Liver (tissue), 9 donors: Measurements from ENCODE around the gene STK38L. TPM values are rescaled to one million over a fixed set of nuclear protein-coding genes. Genes with fewer than 3 reads are reported as not detected.

Experiments
- DNase-seq: peaks from one replicate; pipeline ENCODE4 v3.0.0-alpha.2; 2017; ENCODE audit warnings: low spot score
- H3K27ac ChIP-seq, 2 donors: one replicate each; pipeline ENCODE4 v1.7.0; 2013; ENCODE audit warnings: inconsistent platforms in 2 of 2, low read length in 2 of 2, control low read depth in 1 of 2, low read depth in 1 of 2, mild to moderate bottlenecking in 1 of 2
- H3K27me3 ChIP-seq, 4 donors: one replicate each; pipeline versions ENCODE4 v1.6.1 to v1.7.0; 2013; ENCODE audit warnings: low read length in 3 of 4, inconsistent platforms in 1 of 4, mild to moderate bottlenecking in 1 of 4, moderate library complexity in 1 of 4; ENCODE audit not compliant: control insufficient read depth in 4 of 4, insufficient read depth in 4 of 4
- H3K36me3 ChIP-seq, 4 donors: one replicate each; pipeline versions ENCODE4 v1.6.1 to v1.7.0; 2013; ENCODE audit warnings: low read length in 3 of 4, mild to moderate bottlenecking in 3 of 4, low read depth in 1 of 4, moderate library complexity in 1 of 4; ENCODE audit not compliant: control insufficient read depth in 4 of 4, insufficient read depth in 3 of 4
- H3K4me1 ChIP-seq, 4 donors: one replicate each; pipeline versions ENCODE4 v1.6.1 to v1.7.0; 2013; ENCODE audit warnings: low read length in 3 of 4, mild to moderate bottlenecking in 3 of 4, moderate library complexity in 1 of 4; ENCODE audit not compliant: control insufficient read depth in 4 of 4, insufficient read depth in 4 of 4
- H3K4me3 ChIP-seq, 3 donors: one replicate each; pipeline versions ENCODE4 v1.6.1 to v1.7.0; 2013; ENCODE audit warnings: low read length in 3 of 3, control low read depth in 1 of 3, low read depth in 1 of 3, mild to moderate bottlenecking in 1 of 3
- H3K9ac ChIP-seq, 2 donors: one replicate each; pipeline ENCODE4 v1.7.0; 2013; ENCODE audit warnings: low read length in 2 of 2, mild to moderate bottlenecking in 2 of 2, moderate library complexity in 2 of 2, control low read depth in 1 of 2, low read depth in 1 of 2
- H3K9me3 ChIP-seq, 4 donors: one replicate each; pipeline versions ENCODE4 v1.6.1 to v1.7.0; 2013; ENCODE audit warnings: low read length in 3 of 4; ENCODE audit not compliant: control insufficient read depth in 4 of 4
- EGR1 ChIP-seq, 2 donors: IDR thresholded peaks; 2 replicates each; pipeline ENCODE4 v1.6.1; 2016 to 2018; ENCODE audit warnings: antibody characterized with exemption in 2 of 2, low read depth in 2 of 2
- FOXA1 ChIP-seq: IDR thresholded peaks from 2 replicates; pipeline ENCODE4 v1.6.1; 2016; ENCODE audit warnings: antibody characterized with exemption
- FOXA2 ChIP-seq: IDR thresholded peaks from 2 replicates; pipeline ENCODE4 v1.6.1; 2016; ENCODE audit warnings: antibody characterized with exemption
- GABPA ChIP-seq, 2 donors: IDR thresholded peaks in 1 of 2; conservative IDR thresholded peaks in 1 of 2; 2 replicates each; pipeline ENCODE4 v1.6.1; 2016; ENCODE audit warnings: antibody characterized with exemption in 2 of 2, mild to moderate bottlenecking in 1 of 2, moderate library complexity in 1 of 2
- HNF4A ChIP-seq, 2 donors: conservative IDR thresholded peaks; 2 replicates each; pipeline ENCODE4 v1.6.1; 2016; ENCODE audit warnings: antibody characterized with exemption in 2 of 2, mild to moderate bottlenecking in 2 of 2
- HNF4G ChIP-seq: IDR thresholded peaks from 2 replicates; pipeline ENCODE4 v1.6.1; 2016; ENCODE audit warnings: antibody characterized with exemption
- JUND ChIP-seq, 2 donors: IDR thresholded peaks; 2 replicates each; pipeline ENCODE4 v1.6.1; 2016; ENCODE audit warnings: antibody characterized with exemption in 2 of 2
- NR2F2 ChIP-seq: IDR thresholded peaks from 2 replicates; pipeline ENCODE4 v1.6.1; 2016; ENCODE audit warnings: antibody characterized with exemption
- RAD21 ChIP-seq, 2 donors: IDR thresholded peaks; 2 replicates each; pipeline ENCODE4 v1.6.1; 2016; ENCODE audit warnings: antibody characterized with exemption in 2 of 2, mild to moderate bottlenecking in 2 of 2
- RXRA ChIP-seq, 2 donors: IDR thresholded peaks; 2 replicates each; pipeline ENCODE4 v1.6.1; 2017 to 2018; ENCODE audit warnings: antibody characterized with exemption in 2 of 2, mild to moderate bottlenecking in 1 of 2
- SP1 ChIP-seq: IDR thresholded peaks from 2 replicates; pipeline ENCODE4 v1.6.1; 2018; ENCODE audit warnings: antibody characterized with exemption, mild to moderate bottlenecking
- TAF1 ChIP-seq: conservative IDR thresholded peaks from 2 replicates; pipeline ENCODE4 v1.6.1; 2016; ENCODE audit warnings: antibody characterized with exemption, mild to moderate bottlenecking
- YY1 ChIP-seq: IDR thresholded peaks from 2 replicates; pipeline ENCODE4 v1.6.1; 2016; ENCODE audit warnings: antibody characterized with exemption, mild to moderate bottlenecking
- WGBS: extraction: QIAGEN DNeasy Blood & Tissue Kit; methylation state at CpG from one replicate; pipeline ENCODE4 v1.1.7; 2013; 5-methylcytosine and 5-hydroxymethylcytosine counted together
- polyA plus RNA-seq, 2 donors: library from polyadenylated mRNA; stranded (reverse) in 1 of 2; unstranded in 1 of 2; fragments of 200-250 nt in 1 of 2; fragments of >200 nt in 1 of 2; fragmentation: Nextera tagmentation in 1 of 2; extraction: Ambion mirVana in 1 of 2; gene quantifications; one replicate each; pipeline versions ENCODE4 v1.2.1 to v1.2.3, GENCODE V29; 2013 to 2015
- total RNA-seq, 2 donors: library from RNA; depleted of rRNA; stranded (reverse); fragments of >200 nt; gene quantifications; one replicate each; pipeline ENCODE4 v1.2.3, GENCODE V29; 2014
- TF ChIP-seq, protein P1 (sequence below): IDR thresholded peaks from 2 replicates; pipeline ENCODE4 v1.6.1; 2016; ENCODE audit warnings: antibody characterized with exemption
- TF ChIP-seq, protein P2 (sequence below): IDR thresholded peaks from 2 replicates; pipeline ENCODE4 v1.6.1; 2016; ENCODE audit warnings: antibody characterized with exemption
- TF ChIP-seq, protein P3 (sequence below): IDR thresholded peaks from 2 replicates; pipeline ENCODE4 v1.6.1; 2016; ENCODE audit warnings: antibody characterized with exemption
- TF ChIP-seq, protein P4 (sequence below): IDR thresholded peaks from 2 replicates; pipeline ENCODE4 v1.6.1; 2016; ENCODE audit warnings: antibody characterized with exemption, mild to moderate bottlenecking
- TF ChIP-seq, protein P5 (sequence below): fragments of 150-350 bp; IDR thresholded peaks from 2 replicates; pipeline ENCODE4 v1.5.1; 2017; ENCODE audit warnings: improper control_type of control experiment, low read depth, low read length; ENCODE audit not compliant: missing input control
- donor health status: healthy.
- donor health status: healthy.
- donor health status: healthy.
- donor health status: healthy.
- donor health status: healthy.

Gene STK38L
- total and polyA plus RNA-seq, 4 donors, result 2.8 to 8.6 (median 6.6) TPM

DNA sequence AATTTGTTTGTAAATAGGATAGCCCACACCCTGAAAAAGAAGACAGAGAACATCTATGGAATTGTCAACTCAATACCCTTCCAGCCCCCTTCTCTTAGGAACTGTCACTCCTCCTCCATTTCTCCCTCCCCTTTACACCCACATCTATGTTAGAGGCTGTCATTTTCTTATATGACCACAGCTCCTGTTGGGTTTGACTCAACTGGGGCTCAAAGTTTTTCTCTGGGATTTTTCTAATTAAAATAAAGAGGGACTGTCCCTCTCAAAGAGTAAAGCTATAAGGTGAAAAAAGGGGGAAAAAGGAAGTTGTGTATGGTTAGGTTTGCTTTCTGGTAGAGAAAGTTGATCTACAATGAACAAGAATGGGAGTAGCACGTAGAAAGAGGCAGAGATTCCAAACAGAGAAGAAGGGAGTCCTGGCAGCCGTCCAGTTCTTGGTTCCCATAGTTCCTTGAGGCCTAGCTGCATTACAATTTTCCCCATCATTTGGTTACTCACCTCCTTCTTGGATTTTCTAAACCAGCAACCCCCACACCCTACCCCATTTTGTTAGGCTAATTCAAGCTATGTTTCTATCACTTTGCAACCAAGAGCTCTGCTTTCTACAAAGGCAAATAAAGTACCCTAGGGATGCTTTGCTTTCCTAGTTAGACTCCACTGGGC lies 44.3 kb upstream of the STK38L start (continued):
- TF ChIP-seq GABPA (IDR thresholded peaks at IDR 0.05 in 1 of 2, conservative IDR thresholded peaks at IDR 0.05 in 1 of 2), result no peak
- no peak for TF ChIP-seq FOXA2
- TF ChIP-seq, protein P1, sequence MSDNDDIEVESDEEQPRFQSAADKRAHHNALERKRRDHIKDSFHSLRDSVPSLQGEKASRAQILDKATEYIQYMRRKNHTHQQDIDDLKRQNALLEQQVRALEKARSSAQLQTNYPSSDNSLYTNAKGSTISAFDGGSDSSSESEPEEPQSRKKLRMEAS, result no peak
- TF ChIP-seq, protein P2, sequence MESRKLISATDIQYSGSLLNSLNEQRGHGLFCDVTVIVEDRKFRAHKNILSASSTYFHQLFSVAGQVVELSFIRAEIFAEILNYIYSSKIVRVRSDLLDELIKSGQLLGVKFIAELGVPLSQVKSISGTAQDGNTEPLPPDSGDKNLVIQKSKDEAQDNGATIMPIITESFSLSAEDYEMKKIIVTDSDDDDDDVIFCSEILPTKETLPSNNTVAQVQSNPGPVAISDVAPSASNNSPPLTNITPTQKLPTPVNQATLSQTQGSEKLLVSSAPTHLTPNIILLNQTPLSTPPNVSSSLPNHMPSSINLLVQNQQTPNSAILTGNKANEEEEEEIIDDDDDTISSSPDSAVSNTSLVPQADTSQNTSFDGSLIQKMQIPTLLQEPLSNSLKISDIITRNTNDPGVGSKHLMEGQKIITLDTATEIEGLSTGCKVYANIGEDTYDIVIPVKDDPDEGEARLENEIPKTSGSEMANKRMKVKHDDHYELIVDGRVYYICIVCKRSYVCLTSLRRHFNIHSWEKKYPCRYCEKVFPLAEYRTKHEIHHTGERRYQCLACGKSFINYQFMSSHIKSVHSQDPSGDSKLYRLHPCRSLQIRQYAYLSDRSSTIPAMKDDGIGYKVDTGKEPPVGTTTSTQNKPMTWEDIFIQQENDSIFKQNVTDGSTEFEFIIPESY, result no peak

DNA sequence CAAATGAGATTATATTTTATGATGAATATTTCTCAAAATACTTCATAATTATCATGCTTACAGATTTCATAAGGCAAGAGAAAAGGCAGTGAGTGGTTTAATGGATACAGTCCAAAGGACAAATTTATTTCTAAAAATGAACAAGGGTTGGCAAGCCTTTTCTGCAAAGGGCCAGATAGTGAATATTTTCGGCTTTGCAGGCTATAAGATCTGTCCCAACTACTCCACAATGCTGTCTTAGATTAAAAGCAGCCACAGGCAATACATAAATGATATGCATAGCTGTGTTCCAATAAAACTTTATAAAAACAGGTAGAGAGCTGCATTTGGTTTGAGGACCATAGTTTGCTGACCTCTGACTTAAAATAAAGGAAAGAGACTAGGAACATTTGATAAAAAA lies 42.9 kb upstream of the STK38L start:
- H3K4me3 ChIP-seq, result no peak overlapping the region
- H3K27me3 ChIP-seq, result no peaks in the 10 kb centered on the region
- H3K9ac ChIP-seq, result no peak overlapping the region
- 69% methylated on average over 1 of the region's 1 CpG for WGBS
- DNase-seq, result no peak
- H3K27ac ChIP-seq, result no peak overlapping the region
- no peaks in the 10 kb centered on the region for H3K36me3 ChIP-seq
- H3K4me1 ChIP-seq, result no peaks in the 10 kb centered on the region
- no peaks in the 10 kb centered on the region for H3K9me3 ChIP-seq
- TF ChIP-seq, protein P2, result no peak
- TF ChIP-seq TAF1 (no peak), JUND (IDR thresholded peaks at IDR 0.05) (no peak), SP1 (no peak), HNF4A (conservative IDR thresholded peaks at IDR 0.05) (no peak), GABPA (IDR thresholded peaks at IDR 0.05 in 1 of 2, conservative IDR thresholded peaks at IDR 0.05 in 1 of 2) (no peak), NR2F2 (no peak), FOXA2 (no peak), YY1 (no peak), EGR1 (IDR thresholded peaks at IDR 0.05; ENCODE audit: low read depth in 2 of 2) (no peak), FOXA1 (no peak), RAD21 (IDR thresholded peaks at IDR 0.05) (no peak), HNF4G (no peak), RXRA (IDR thresholded peaks at IDR 0.05) (no peak)
- TF ChIP-seq, protein P1, result no peak
- TF ChIP-seq, protein P3, sequence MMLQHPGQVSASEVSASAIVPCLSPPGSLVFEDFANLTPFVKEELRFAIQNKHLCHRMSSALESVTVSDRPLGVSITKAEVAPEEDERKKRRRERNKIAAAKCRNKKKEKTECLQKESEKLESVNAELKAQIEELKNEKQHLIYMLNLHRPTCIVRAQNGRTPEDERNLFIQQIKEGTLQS, result no peak
- TF ChIP-seq, protein P4, sequence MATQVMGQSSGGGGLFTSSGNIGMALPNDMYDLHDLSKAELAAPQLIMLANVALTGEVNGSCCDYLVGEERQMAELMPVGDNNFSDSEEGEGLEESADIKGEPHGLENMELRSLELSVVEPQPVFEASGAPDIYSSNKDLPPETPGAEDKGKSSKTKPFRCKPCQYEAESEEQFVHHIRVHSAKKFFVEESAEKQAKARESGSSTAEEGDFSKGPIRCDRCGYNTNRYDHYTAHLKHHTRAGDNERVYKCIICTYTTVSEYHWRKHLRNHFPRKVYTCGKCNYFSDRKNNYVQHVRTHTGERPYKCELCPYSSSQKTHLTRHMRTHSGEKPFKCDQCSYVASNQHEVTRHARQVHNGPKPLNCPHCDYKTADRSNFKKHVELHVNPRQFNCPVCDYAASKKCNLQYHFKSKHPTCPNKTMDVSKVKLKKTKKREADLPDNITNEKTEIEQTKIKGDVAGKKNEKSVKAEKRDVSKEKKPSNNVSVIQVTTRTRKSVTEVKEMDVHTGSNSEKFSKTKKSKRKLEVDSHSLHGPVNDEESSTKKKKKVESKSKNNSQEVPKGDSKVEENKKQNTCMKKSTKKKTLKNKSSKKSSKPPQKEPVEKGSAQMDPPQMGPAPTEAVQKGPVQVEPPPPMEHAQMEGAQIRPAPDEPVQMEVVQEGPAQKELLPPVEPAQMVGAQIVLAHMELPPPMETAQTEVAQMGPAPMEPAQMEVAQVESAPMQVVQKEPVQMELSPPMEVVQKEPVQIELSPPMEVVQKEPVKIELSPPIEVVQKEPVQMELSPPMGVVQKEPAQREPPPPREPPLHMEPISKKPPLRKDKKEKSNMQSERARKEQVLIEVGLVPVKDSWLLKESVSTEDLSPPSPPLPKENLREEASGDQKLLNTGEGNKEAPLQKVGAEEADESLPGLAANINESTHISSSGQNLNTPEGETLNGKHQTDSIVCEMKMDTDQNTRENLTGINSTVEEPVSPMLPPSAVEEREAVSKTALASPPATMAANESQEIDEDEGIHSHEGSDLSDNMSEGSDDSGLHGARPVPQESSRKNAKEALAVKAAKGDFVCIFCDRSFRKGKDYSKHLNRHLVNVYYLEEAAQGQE, result no peak
- TF ChIP-seq, protein P5, sequence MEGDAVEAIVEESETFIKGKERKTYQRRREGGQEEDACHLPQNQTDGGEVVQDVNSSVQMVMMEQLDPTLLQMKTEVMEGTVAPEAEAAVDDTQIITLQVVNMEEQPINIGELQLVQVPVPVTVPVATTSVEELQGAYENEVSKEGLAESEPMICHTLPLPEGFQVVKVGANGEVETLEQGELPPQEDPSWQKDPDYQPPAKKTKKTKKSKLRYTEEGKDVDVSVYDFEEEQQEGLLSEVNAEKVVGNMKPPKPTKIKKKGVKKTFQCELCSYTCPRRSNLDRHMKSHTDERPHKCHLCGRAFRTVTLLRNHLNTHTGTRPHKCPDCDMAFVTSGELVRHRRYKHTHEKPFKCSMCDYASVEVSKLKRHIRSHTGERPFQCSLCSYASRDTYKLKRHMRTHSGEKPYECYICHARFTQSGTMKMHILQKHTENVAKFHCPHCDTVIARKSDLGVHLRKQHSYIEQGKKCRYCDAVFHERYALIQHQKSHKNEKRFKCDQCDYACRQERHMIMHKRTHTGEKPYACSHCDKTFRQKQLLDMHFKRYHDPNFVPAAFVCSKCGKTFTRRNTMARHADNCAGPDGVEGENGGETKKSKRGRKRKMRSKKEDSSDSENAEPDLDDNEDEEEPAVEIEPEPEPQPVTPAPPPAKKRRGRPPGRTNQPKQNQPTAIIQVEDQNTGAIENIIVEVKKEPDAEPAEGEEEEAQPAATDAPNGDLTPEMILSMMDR, result no peak
